NCI-H1048 (cell line): ENCODE measurements around the gene CHCT1.

Experiments used
- DNase-seq: peaks from one replicate; lab custom pipeline; 2025; lab: John Stamatoyannopoulos, UW

CHCT1 gene

GRCh38 chr17:60442271-60443173 is 20.2 kb downstream of the CHCT1 start:
- no peak for DNase-seq

- DNase-seq, result no peak
Observed at GRCh38 chr17:60443713-60444112, 21.4 kb downstream of the CHCT1 start.

DNA sequence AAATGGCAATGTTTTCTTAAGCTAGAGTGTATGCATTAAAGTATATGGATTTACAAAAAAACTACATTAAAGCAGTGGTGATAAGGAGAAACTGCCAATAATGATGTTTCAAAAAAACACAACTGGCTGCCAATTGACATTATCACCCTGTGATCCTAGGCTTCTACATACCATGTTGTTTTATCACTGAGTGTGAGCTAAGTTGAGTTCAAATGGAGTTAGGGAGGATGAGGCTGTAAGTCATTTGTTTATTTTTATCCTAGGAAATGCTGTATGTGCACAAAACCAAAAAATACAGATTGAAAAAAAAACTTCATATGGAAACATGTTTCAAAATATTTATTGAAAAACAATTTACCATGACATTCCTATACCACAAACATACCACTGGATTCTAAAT is 22.9 kb downstream of the CHCT1 start:
- no peak for DNase-seq

DNA sequence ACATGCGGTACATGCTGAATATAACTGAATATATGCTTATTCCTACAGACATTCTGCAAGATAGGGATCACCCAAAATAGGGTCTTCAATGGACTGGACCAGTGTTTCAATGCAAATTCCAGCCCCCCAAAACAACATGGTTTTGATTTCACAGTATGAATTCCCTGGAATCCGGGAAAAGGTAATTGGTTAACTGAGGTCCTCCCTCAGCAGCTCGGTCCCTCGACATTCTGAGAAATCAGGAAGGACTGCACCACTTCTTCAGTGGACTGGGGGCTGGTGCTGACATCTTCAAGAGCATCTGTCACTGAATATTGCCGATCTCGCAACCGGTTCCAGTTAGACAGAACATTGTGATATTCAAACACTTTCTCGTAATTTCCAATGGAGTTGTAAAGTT is 25.1 kb downstream of the CHCT1 start:
- DNase-seq, result no peak

- DNase-seq, result no peak
Observed at GRCh38 chr17:60451071-60451470, 28.8 kb downstream of the CHCT1 start.

GRCh38 chr17:60451965-60452364 is 29.7 kb downstream of the CHCT1 start:
- no peak for DNase-seq

DNA sequence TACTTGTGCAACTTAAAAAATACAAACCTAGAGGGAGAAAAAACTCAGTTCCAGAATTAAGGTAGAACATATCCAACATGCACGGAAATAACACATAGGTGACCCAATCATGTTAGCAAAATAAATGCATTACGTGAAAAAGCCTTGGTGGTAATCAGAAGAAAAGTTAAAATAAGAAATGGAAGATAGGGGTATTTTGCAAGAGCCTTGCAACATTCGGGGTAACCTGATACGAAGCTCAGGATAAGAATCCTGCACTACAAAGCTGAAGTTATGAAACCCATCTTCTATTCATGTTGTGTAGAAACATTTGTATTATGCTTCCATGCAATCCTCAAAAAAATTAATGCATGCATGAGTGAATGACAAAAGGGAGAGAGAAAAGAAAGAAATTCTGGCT is 33.1 kb downstream of the CHCT1 start:
- no peak for DNase-seq

GRCh38 chr17:60457148-60457547 is 34.9 kb downstream of the CHCT1 start:
- DNase-seq, result no peak

DNA sequence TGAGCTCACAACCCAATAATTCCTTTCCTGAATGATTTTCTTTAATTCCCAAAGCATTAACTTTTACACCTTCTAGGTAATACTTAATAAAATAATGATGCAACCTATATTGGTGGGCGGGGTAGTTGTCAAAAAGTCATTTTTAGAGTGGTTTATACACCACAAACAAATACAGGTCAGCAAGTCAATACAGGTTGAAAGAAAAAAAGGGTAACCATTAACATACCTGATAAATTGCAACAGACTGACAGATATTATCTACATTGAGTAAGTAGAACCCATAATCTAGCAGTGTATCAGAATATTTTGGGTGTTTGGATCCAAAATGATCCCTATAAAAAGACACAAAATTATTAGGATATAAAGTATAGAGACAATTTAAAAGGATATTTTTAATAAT is 39.3 kb downstream of the CHCT1 start:
- no peak for DNase-seq

DNA sequence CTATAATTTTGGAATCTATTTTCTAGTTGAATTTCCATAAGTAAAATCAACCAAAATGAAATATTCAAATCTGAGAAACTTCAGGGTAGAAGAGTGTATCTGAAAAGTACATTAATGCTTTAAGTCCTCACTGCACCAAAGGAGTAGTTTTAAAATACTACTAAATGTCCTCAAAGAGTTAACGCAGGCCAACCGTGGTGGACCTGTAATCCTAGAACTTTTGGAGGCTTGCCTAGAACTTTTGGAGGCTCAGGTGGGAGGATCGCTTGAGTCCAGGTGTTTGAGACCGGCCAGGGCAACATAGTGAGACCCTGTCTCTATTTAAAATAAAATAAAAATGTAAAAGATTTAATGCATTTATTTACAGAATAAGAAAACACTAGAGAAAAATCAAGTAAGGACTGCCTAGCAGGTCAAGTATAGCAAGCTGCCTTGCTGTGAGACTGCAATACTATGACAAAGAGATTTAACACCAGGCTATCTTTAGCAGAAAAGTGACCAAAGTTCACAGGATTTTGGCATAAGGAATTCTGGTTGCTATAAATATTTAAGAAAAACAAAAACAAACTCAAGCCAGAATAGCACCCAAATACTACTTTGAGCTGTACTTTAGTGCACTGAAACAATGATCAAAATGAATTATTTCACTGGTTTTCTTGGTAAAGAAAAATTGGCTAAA is 41.0 kb downstream of the CHCT1 start:
- no peak for DNase-seq

GRCh38 chr17:60464343-60464742 is 42.1 kb downstream of the CHCT1 start:
- no peak for DNase-seq

DNA sequence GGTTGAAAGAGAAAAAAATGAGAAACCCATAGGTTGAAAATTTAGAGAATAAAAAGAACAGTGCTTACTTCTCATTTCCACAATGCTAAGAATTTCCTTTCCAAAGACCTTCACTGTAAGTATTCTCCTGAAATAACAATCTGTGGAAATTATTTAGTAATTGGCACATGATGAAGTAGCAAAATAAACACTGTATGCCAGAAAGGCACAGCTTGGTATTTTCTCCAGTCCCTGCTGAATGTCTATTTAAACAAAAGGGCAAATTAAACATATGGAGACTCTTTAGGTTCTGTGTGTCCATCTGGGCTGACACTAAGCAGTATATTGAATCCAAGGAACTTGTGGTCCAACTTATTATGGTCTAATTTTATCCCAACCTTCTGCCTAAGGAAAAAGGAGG is 46.1 kb downstream of the CHCT1 start:
- DNase-seq, result no peak

DNA sequence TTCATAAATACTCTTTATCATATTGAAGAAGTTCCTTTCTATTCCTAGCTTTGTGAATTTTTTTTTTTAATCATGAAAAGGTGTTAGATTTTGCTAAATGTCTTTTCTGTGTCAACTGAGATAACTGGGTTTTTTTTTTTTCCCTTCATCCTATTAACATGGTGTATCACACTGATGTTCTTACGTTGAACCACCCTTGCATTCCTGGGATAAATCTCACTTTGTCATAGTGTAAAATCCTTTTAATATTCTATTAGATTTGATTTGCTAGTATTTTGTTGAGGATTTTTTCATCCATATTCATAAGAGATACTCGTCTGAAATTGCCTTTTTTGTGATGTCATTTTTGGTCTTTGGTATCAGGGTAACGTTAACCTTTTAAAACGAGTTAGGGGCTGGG is 49.2 kb downstream of the CHCT1 start:
- DNase-seq, result no peak

GRCh38 chr17:60472449-60472848 is 50.2 kb downstream of the CHCT1 start:
- no peak for DNase-seq

GRCh38 chr17:60473788-60474187 is 51.5 kb downstream of the CHCT1 start:
- no peak for DNase-seq
